ENCODE data around the gene MATN3.
"Not testable (repeated sequence)": the region's sequence is repeated elsewhere in the genome, so short reads cannot be mapped to it uniquely, and the experiment has no call there.

Gene MATN3

GRCh38 chr2:20012282-20013125 lies at the start of gene MATN3:
Gene MATN3, minus strand, starts transcription at chr2:20012668. Its CDS starts 37 bp downstream, at chr2:20012631.
- no peak for DNase-seq

GRCh38 chr2:20061940-20062339 lies 49.5 kb upstream of the MATN3 start:
- DNase-seq = no peak

- no peak for DNase-seq
These were observed 49.0 kb upstream of the MATN3 start for GRCh38 chr2:20061476-20061875.

GRCh38 chr2:20060106-20060505 lies 47.6 kb upstream of the MATN3 start:
- DNase-seq = no peak

GRCh38 chr2:20057268-20057667 lies 44.8 kb upstream of the MATN3 start:
- DNase-seq = no peak

- DNase-seq = no peak
These were observed 42.5 kb upstream of the MATN3 start for GRCh38 chr2:20054931-20055330.

- DNase-seq = no peak
These were observed 41.7 kb upstream of the MATN3 start for GRCh38 chr2:20054119-20054518.

GRCh38 chr2:20052861-20053281 lies 40.4 kb upstream of the MATN3 start:
- no peak for DNase-seq

GRCh38 chr2:20052229-20052851 lies 39.9 kb upstream of the MATN3 start:
- DNase-seq = no peak

- DNase-seq = peak; percentile 96
These were observed 39.2 kb upstream of the MATN3 start, which contains the start of gene LAPTM4A for GRCh38 chr2:20051532-20052228. Gene LAPTM4A, minus strand, starts transcription at chr2:20051628. Its CDS starts 108 bp downstream, at chr2:20051520.

GRCh38 chr2:20050646-20051531 lies 38.4 kb upstream of the MATN3 start:
- peak; percentile 2 for DNase-seq

GRCh38 chr2:20050104-20050645 lies 37.7 kb upstream of the MATN3 start:
- DNase-seq = no peak

GRCh38 chr2:20049637-20050036 lies 37.2 kb upstream of the MATN3 start:
- DNase-seq = no peak

GRCh38 chr2:20048488-20049448 lies 36.3 kb upstream of the MATN3 start:
- DNase-seq = no peak

GRCh38 chr2:20045712-20046292 lies 33.3 kb upstream of the MATN3 start:
- not testable (repeated sequence) for DNase-seq

GRCh38 chr2:20044778-20045177 lies 32.3 kb upstream of the MATN3 start:
- DNase-seq = no peak

- DNase-seq = no peak
These were observed 30.1 kb upstream of the MATN3 start for GRCh38 chr2:20042531-20042930.

- no peak for DNase-seq
These were observed 28.2 kb upstream of the MATN3 start for GRCh38 chr2:20040489-20041172.

- DNase-seq = no peak
These were observed 25.2 kb upstream of the MATN3 start for GRCh38 chr2:20037660-20038059.
